Sigmoid colon (tissue), 4 donors: ENCODE results near the gene NPNT.

Experiments used
- CTCF ChIP-seq, 4 experiments: fragments of 450-650 bp in 3 of 4; fragments of 200-600 bp in 1 of 4; IDR thresholded peaks; one replicate each; pipeline ENCODE4 v1.5.1; 2016 to 2019; ENCODE audit warnings: antibody characterized with exemption in 4 of 4, mild to moderate bottlenecking in 3 of 4, moderate library complexity in 2 of 4
- EP300 ChIP-seq, 4 donors: sonication (generic); formaldehyde crosslinking; IDR thresholded peaks; one replicate each; pipeline ENCODE4 v1.6.1; 2017; ENCODE audit warnings: antibody characterized with exemption in 4 of 4
- POLR2A ChIP-seq, 2 donors: fragments of 450-650 bp; IDR thresholded peaks; one replicate each; pipeline ENCODE4 v1.6.1; 2016; ENCODE audit warnings: antibody characterized with exemption in 2 of 2, mild to moderate bottlenecking in 2 of 2, moderate library complexity in 2 of 2

- TF ChIP-seq EP300 (IDR thresholded peaks at IDR 0.05) (no peak), POLR2A (IDR thresholded peaks at IDR 0.05) (no peak), CTCF (IDR thresholded peaks at IDR 0.05) (no peak)
Measured at GRCh38 chr4:105859233-105859632, 36.0 kb upstream of the NPNT start.
